ENCODE measurements around the gene BANF2.

DNA sequence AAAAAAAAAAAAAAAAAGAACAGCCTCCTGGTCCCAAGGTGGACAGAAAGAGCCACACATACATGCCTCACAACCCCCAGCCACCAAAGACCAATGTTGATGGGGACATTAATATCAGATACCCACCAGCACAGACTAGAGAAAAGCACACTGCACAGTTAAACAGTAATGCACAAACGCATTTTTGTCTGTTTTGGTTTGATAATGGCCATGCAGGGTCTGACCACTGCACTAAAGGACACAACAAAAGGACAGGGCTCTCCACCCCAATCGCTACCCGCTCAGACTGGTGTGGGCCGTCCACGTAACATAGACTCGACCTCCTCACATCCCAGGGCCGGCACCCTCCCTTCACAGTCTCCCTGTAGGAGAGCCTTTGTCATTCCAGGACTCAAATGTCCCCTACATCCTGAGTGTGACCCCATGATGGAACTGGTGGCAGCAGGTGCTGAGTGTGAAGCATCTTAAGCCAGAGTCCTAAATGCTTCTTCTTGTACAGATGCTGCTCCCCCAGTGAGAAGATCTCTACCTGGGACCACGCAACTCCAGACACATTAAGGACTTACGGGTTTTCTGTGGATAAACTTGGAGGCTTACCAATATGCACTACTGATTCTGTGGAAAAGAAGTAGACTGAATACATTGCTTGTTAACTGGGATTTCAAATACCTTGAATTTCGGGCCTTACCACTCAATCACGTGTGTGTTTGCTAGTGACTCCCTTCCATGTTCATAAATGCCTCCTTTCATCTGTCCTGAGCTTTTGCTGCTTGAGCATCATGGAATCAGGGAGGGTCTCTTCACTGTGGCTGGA lies 45.7 kb upstream of the BANF2 start:
- TF ChIP-seq, protein P1, sequence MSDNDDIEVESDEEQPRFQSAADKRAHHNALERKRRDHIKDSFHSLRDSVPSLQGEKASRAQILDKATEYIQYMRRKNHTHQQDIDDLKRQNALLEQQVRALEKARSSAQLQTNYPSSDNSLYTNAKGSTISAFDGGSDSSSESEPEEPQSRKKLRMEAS (IDR thresholded peaks at IDR 0.05; ENCODE audit: low read depth), result no peak
- TF ChIP-seq, protein P2, sequence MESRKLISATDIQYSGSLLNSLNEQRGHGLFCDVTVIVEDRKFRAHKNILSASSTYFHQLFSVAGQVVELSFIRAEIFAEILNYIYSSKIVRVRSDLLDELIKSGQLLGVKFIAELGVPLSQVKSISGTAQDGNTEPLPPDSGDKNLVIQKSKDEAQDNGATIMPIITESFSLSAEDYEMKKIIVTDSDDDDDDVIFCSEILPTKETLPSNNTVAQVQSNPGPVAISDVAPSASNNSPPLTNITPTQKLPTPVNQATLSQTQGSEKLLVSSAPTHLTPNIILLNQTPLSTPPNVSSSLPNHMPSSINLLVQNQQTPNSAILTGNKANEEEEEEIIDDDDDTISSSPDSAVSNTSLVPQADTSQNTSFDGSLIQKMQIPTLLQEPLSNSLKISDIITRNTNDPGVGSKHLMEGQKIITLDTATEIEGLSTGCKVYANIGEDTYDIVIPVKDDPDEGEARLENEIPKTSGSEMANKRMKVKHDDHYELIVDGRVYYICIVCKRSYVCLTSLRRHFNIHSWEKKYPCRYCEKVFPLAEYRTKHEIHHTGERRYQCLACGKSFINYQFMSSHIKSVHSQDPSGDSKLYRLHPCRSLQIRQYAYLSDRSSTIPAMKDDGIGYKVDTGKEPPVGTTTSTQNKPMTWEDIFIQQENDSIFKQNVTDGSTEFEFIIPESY (IDR thresholded peaks at IDR 0.05; ENCODE audit: borderline replicate concordance, low read depth), result no peak
- TF ChIP-seq, protein P3, sequence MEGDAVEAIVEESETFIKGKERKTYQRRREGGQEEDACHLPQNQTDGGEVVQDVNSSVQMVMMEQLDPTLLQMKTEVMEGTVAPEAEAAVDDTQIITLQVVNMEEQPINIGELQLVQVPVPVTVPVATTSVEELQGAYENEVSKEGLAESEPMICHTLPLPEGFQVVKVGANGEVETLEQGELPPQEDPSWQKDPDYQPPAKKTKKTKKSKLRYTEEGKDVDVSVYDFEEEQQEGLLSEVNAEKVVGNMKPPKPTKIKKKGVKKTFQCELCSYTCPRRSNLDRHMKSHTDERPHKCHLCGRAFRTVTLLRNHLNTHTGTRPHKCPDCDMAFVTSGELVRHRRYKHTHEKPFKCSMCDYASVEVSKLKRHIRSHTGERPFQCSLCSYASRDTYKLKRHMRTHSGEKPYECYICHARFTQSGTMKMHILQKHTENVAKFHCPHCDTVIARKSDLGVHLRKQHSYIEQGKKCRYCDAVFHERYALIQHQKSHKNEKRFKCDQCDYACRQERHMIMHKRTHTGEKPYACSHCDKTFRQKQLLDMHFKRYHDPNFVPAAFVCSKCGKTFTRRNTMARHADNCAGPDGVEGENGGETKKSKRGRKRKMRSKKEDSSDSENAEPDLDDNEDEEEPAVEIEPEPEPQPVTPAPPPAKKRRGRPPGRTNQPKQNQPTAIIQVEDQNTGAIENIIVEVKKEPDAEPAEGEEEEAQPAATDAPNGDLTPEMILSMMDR (IDR thresholded peaks at IDR 0.05), result no peak
- no peak for TF ChIP-seq CHD2 (IDR thresholded peaks at IDR 0.05; ENCODE audit: low read length, partially characterized antibody)
- no peak for TF ChIP-seq TAF1 (IDR thresholded peaks at IDR 0.05; ENCODE audit: borderline replicate concordance, low read depth, low read length)
- TF ChIP-seq ELF1 (IDR thresholded peaks at IDR 0.05), result no peak
- TF ChIP-seq RAD21 (IDR thresholded peaks at IDR 0.05; ENCODE audit: low read length), result no peak
- TF ChIP-seq, protein P4, sequence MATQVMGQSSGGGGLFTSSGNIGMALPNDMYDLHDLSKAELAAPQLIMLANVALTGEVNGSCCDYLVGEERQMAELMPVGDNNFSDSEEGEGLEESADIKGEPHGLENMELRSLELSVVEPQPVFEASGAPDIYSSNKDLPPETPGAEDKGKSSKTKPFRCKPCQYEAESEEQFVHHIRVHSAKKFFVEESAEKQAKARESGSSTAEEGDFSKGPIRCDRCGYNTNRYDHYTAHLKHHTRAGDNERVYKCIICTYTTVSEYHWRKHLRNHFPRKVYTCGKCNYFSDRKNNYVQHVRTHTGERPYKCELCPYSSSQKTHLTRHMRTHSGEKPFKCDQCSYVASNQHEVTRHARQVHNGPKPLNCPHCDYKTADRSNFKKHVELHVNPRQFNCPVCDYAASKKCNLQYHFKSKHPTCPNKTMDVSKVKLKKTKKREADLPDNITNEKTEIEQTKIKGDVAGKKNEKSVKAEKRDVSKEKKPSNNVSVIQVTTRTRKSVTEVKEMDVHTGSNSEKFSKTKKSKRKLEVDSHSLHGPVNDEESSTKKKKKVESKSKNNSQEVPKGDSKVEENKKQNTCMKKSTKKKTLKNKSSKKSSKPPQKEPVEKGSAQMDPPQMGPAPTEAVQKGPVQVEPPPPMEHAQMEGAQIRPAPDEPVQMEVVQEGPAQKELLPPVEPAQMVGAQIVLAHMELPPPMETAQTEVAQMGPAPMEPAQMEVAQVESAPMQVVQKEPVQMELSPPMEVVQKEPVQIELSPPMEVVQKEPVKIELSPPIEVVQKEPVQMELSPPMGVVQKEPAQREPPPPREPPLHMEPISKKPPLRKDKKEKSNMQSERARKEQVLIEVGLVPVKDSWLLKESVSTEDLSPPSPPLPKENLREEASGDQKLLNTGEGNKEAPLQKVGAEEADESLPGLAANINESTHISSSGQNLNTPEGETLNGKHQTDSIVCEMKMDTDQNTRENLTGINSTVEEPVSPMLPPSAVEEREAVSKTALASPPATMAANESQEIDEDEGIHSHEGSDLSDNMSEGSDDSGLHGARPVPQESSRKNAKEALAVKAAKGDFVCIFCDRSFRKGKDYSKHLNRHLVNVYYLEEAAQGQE (IDR thresholded peaks at IDR 0.05; ENCODE audit: low read depth, low read length), result no peak
- no peak for TF ChIP-seq SIN3A (IDR thresholded peaks at IDR 0.05; ENCODE audit: borderline replicate concordance, low read depth, low read length)
- TF ChIP-seq, protein P5, sequence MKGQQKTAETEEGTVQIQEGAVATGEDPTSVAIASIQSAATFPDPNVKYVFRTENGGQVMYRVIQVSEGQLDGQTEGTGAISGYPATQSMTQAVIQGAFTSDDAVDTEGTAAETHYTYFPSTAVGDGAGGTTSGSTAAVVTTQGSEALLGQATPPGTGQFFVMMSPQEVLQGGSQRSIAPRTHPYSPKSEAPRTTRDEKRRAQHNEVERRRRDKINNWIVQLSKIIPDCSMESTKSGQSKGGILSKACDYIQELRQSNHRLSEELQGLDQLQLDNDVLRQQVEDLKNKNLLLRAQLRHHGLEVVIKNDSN (IDR thresholded peaks at IDR 0.05; ENCODE audit: borderline replicate concordance, low read depth), result no peak
- TF ChIP-seq JUND (IDR thresholded peaks at IDR 0.05), result no peak
- no peak for TF ChIP-seq FOXM1 (IDR thresholded peaks at IDR 0.05; ENCODE audit: low read depth)
